ENCODE measurements around the gene TNFRSF4. TPM values are rescaled to one million over a fixed set of nuclear protein-coding genes. Genes with fewer than 3 reads are reported as not detected.

TNFRSF4 gene
- total and polyA plus RNA-seq, 9 donors: 1.5 to 3.3 (median 2.1) TPM

DNA sequence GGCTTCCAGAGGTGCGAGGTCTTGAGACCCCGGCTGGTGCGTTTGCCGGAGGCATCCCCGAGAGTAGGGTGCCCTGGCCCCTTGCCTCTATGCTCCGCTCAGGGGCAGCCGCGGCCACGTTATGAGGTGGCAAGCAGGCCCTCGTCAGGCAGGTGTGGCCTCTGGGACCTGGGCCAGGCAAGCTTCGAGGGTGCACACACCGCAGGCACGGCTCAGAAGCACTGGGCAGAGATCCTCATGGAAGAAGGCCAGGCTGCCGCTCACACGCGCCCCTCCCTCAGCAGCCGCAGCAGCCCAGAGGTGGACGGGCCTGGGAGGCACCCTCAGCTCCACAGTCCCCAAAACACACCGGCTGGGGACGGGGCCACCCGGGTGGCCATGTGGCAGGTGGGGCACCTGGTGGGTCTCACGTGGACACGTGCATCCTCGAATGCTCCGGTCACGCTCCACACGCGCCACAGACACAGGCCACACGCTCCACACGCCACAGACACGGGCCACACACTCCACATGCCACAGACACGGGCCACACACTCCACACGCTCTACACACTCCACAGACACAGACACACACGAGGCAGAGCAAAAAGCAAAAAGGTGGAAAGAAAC, 11.4 kb upstream of the TNFRSF4 start:
- H3K4me3 ChIP-seq (ENCODE audit: low read length): no peak overlapping the region
- no peaks in the 10 kb centered on the region for H3K9me3 ChIP-seq (replicated peaks; ENCODE audit: control insufficient read depth, low read depth, low read length)
- H3K27me3 ChIP-seq (ENCODE audit: control insufficient read depth, insufficient read depth, low read length): no peaks in the 10 kb centered on the region
- peaks cover 73% of the 10 kb centered on the region for H3K36me3 ChIP-seq (ENCODE audit: control insufficient read depth, insufficient read depth, low read length)
- no peak for DNase-seq
- H3K4me1 ChIP-seq (ENCODE audit: control insufficient read depth, insufficient read depth, low read length): peaks cover 13% of the 10 kb centered on the region
- H3K27ac ChIP-seq (ENCODE audit: low read length): no peak overlapping the region
- whole genome bisulfite sequencing (ENCODE audit: insufficient coverage): 93% methylated on average over 26 of the region's 34 CpGs

DNA sequence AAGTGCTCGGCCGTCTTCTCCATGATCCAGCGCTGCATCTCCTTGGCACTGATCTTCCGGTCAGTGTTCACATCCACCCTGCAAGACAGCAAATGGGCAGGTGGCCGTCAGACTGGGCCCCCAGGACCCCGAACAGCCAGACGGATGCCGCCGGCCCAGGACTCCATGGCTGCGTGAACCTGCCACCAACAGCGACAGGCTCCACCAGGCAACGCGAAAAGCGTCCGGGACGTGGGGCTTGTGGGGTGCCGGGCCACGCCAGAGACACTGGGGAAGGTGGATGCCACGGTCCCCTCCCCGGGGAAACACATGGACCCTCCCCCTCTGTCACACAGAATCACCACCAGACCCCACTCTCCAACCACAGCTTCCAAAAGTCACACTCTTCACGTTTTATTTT, 9.9 kb upstream of the TNFRSF4 start:
- DNase-seq: no peak
- Histone ChIP-seq H3K9me3 (replicated peaks; ENCODE audit: control insufficient read depth, low read depth, low read length) (no peaks in the 10 kb centered on the region), H3K4me3 (ENCODE audit: low read length) (no peak overlapping the region)

DNA sequence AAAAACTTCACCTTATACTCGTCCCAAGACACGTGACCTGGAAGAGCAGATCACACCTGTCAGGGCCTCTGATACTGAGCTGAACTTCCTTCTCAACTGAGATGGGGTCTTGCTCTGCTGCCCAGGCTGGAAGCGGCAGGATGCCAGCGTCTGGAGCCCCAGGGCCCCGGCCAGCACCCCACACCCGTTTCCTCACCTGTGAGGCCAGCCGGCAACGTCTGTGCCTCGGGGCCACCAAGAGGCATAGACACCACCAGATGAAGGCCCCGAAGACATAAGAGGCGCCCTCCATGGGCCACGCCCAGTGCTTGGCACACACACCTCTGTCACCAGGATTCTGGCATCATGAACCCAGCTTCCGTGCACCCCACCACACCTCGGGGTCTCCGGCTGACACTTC, 9.4 kb upstream of the TNFRSF4 start:
- WGBS (ENCODE audit: insufficient coverage): 94% methylated on average over 12 of the region's 15 CpGs

More for the DNA sequence above, 9.9 kb upstream of the TNFRSF4 start:
- WGBS (ENCODE audit: insufficient coverage): 95% methylated on average over 21 of the region's 21 CpGs
- H3K36me3 ChIP-seq (ENCODE audit: control insufficient read depth, insufficient read depth, low read length): peaks cover 79% of the 10 kb centered on the region
- no peaks in the 10 kb centered on the region for H3K4me1 ChIP-seq (ENCODE audit: control insufficient read depth, insufficient read depth, low read length)
- H3K27me3 ChIP-seq (ENCODE audit: control insufficient read depth, insufficient read depth, low read length): no peaks in the 10 kb centered on the region
- no peak overlapping the region for H3K27ac ChIP-seq (ENCODE audit: low read length)

DNA sequence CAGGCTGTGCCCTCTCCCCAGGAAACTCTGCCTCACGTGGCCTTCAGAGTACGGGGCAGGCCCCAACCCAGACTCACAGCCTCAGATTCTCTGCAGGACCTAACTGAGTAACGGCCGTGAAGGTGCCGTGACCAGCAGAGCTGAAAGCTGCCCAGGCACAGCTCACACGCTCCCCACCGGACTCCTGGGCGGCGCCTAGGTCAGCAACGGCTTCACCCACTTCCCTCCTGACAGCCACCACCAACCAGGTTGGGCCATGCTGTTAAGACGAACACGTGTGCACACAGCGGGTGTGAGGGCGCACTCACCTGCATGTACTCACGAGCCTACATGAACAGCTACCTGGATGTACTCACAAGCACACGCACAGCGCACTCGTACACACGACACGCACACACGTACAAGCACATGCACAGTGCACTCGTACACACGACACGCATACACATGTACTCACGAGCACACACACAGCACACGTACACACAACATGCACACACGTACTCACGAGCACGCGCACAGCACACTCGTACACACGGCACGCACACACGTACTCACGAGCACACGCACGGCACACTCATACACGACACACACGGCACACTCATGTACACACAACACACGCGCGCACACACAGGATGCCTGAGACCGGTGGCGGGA, 8.7 kb upstream of the TNFRSF4 start:
- no peak for DNase-seq
- Histone ChIP-seq H3K4me1 (ENCODE audit: control insufficient read depth, insufficient read depth, low read length) (no peaks in the 10 kb centered on the region), H3K27ac (ENCODE audit: low read length) (no peak overlapping the region), H3K27me3 (ENCODE audit: control insufficient read depth, insufficient read depth, low read length) (no peaks in the 10 kb centered on the region), H3K9me3 (replicated peaks; ENCODE audit: control insufficient read depth, low read depth, low read length) (no peaks in the 10 kb centered on the region), H3K36me3 (ENCODE audit: control insufficient read depth, insufficient read depth, low read length) (peaks cover 79% of the 10 kb centered on the region), H3K4me3 (ENCODE audit: low read length) (no peak overlapping the region)
- 93% methylated on average over 41 of the region's 44 CpGs for WGBS (ENCODE audit: insufficient coverage)

More for the DNA sequence above, 9.4 kb upstream of the TNFRSF4 start:
- Histone ChIP-seq H3K9me3 (replicated peaks; ENCODE audit: control insufficient read depth, low read depth, low read length) (no peaks in the 10 kb centered on the region), H3K27me3 (ENCODE audit: control insufficient read depth, insufficient read depth, low read length) (no peaks in the 10 kb centered on the region), H3K36me3 (ENCODE audit: control insufficient read depth, insufficient read depth, low read length) (peaks cover 79% of the 10 kb centered on the region), H3K27ac (ENCODE audit: low read length) (no peak overlapping the region), H3K4me3 (ENCODE audit: low read length) (no peak overlapping the region), H3K4me1 (ENCODE audit: control insufficient read depth, insufficient read depth, low read length) (no peaks in the 10 kb centered on the region)
- DNase-seq: no peak

DNA sequence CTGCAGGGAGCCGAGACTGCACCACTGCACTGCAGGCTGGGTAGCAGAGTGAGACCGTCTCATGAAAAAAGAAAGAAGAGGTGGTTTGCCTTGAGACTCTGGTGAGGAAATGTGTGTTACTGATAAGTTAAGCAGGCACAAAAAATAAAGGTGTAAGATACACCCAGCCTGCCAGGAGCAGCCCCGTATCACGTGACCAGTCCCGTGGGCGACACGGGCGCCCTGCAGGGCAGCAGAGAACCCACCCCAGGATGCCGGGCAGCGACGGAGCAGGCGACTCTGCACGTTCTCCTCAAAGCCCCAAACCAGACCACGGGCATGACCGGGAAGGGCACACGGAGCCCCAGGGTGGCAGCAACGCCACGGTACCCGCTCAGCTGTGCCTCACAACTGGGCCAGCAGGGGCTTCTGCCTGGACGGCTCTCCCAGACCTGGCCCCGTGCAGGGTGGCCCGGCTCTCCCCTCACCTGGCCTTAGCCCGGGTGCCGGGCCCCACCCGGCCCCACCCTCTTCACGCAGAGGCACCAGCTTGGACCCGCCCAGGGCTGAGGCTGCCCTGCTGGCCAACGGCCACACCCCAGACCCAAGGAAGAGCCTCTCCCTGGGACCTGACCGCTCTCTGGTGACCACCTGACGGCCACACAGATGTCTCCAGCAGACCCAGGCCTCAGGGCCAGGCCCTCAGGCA, 8.1 kb upstream of the TNFRSF4 start:
- Histone ChIP-seq H3K36me3 (ENCODE audit: control insufficient read depth, insufficient read depth, low read length) (peaks cover 78% of the 10 kb centered on the region), H3K27me3 (ENCODE audit: control insufficient read depth, insufficient read depth, low read length) (no peaks in the 10 kb centered on the region), H3K27ac (ENCODE audit: low read length) (no peak overlapping the region), H3K4me1 (ENCODE audit: control insufficient read depth, insufficient read depth, low read length) (no peaks in the 10 kb centered on the region), H3K9me3 (replicated peaks; ENCODE audit: control insufficient read depth, low read depth, low read length) (no peaks in the 10 kb centered on the region), H3K4me3 (ENCODE audit: low read length) (no peak overlapping the region)
- no peak for DNase-seq
- WGBS (ENCODE audit: insufficient coverage): 94% methylated on average over 26 of the region's 30 CpGs

DNA sequence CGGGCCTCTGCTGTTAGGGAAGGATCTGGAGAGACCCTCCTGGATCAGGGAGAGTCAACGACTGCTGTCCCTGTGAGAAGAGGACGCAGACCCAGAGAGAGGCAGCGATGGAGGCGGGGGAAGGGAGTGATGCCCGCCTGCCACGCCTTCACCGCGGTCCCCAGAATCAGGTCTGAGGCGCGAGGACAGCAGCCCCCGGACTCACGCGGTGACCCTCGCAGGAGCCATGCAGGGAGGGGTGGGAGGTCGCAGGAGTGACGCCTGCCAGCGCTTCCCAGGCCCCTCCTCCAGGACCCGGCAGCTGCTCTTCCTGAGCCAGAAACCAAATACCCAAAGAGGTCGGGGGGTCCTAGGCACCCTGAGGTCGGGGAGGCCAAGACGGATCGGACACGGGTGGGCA, 6.2 kb upstream of the TNFRSF4 start:
- peaks cover 79% of the 10 kb centered on the region for H3K36me3 ChIP-seq (ENCODE audit: control insufficient read depth, insufficient read depth, low read length)
- 81% methylated on average over 23 of the region's 24 CpGs for WGBS (ENCODE audit: insufficient coverage)
- H3K4me1 ChIP-seq (ENCODE audit: control insufficient read depth, insufficient read depth, low read length): peaks cover 9% of the 10 kb centered on the region
- no peak overlapping the region for H3K27ac ChIP-seq (ENCODE audit: low read length)
- H3K9me3 ChIP-seq (replicated peaks; ENCODE audit: control insufficient read depth, low read depth, low read length): no peaks in the 10 kb centered on the region
- no peak overlapping the region for H3K4me3 ChIP-seq (ENCODE audit: low read length)
- DNase-seq: no peak
- H3K27me3 ChIP-seq (ENCODE audit: control insufficient read depth, insufficient read depth, low read length): no peaks in the 10 kb centered on the region

DNA sequence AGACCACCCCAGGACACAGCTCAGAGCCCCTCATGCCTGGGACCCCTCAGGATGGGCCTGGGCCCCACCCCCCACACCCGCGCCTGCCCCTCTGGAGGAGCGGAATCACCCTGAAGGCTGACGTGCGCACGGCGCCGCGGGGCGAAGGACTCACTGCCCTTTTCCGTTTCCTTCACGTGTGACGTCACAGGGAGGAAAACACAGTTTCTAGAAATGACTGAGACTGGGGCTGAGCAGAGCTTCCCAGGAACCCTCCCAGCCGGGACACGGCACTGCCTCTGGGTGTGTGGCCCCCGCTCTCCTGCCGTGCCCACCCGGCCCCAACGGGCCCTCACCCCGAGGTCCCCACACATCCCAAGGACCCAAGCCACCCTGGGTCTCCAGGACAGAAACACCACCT, 5.4 kb upstream of the TNFRSF4 start:
- no peak overlapping the region for H3K27ac ChIP-seq (ENCODE audit: low read length)
- H3K4me3 ChIP-seq (ENCODE audit: low read length): no peak overlapping the region
- H3K4me1 ChIP-seq (ENCODE audit: control insufficient read depth, insufficient read depth, low read length): peaks cover 16% of the 10 kb centered on the region
- no peaks in the 10 kb centered on the region for H3K27me3 ChIP-seq (ENCODE audit: control insufficient read depth, insufficient read depth, low read length)
- H3K9me3 ChIP-seq (replicated peaks; ENCODE audit: control insufficient read depth, low read depth, low read length): no peaks in the 10 kb centered on the region
- 93% methylated on average over 18 of the region's 20 CpGs for WGBS (ENCODE audit: insufficient coverage)
- H3K36me3 ChIP-seq (ENCODE audit: control insufficient read depth, insufficient read depth, low read length): peaks cover 76% of the 10 kb centered on the region
- no peak for DNase-seq

DNA sequence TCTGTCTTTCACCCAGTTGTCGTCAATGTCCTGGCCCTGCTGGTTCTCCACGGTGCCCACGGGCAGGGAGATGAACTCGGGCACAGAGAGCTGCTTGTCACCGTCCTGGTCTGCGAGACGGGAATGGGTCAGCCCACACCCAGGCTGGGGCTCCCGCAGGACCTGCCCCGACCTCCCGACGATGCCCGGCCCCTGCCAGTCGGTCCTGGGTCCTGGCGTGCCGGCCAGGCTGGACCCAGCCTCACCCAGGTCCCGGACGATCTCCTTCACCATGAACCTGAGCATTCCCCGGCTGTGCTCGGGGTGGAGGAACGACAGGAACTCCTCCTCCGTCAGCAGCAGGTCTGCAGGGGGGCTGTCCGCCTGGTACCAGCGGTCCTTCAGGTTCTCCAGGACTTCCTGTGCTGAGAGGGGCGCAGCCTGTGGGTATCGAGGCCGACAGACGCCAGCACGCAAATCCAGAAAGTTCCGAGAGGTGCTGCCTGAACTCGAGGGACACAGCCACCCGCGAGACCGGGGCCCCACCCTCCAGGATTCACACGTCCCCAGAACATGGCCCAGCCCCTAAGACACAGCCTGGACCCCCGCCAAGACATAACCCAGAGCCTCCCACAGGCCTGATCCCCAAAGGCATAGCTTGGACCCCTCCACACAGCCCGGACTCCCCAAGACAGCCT, 4.7 kb upstream of the TNFRSF4 start:
- no peak overlapping the region for H3K4me3 ChIP-seq (ENCODE audit: low read length)
- peaks cover 19% of the 10 kb centered on the region for H3K4me1 ChIP-seq (ENCODE audit: control insufficient read depth, insufficient read depth, low read length)
- DNase-seq: no peak
- no peaks in the 10 kb centered on the region for H3K27me3 ChIP-seq (ENCODE audit: control insufficient read depth, insufficient read depth, low read length)
- H3K27ac ChIP-seq (ENCODE audit: low read length): no peak overlapping the region
- H3K36me3 ChIP-seq (ENCODE audit: control insufficient read depth, insufficient read depth, low read length): peaks cover 76% of the 10 kb centered on the region
- WGBS (ENCODE audit: insufficient coverage): 87% methylated on average over 36 of the region's 36 CpGs
- no peaks in the 10 kb centered on the region for H3K9me3 ChIP-seq (replicated peaks; ENCODE audit: control insufficient read depth, low read depth, low read length)

DNA sequence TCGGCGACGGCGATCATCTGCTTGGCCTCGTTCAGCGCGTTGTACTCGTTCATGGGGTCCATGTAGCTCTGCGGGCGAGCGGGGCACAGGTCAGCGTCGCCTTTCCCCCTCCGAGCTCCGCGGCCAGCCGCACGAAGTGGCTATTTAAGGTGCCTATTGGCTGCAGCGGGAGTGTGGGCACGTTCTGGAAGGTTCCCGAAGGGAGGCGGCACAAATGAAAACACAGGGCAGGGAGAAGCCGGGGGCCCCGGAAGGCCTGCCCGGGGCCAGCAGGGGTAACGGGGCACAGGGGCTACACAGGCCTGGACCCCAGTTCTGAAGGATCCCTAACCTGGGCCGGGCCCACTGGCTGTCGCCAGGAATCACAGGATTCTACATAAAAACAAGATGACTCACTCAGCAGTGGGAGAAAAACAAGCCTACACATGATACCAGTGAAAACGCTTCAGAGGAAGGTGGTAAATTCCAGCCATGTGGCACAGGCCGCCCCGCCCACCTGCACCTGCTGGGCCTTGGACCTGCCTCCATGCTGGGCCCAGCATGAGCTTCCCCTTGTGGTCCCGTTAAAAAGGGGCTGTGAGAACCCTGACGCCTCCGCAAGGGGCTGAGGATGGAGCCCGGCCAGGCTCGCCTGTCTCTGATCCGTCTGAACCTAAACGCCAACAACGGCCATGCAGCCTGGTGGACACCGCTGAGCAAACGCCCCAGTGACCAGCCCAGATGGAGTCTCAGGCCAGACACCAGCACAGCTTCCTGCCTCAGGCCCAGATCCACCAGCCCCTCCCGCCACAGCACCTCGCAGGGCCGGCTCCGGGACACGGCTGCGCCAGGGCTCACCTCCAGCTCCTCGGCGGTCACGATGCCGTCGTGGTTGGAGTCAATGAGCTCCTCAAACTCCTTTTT, 3.9 kb upstream of the TNFRSF4 start:
- Histone ChIP-seq H3K27me3 (ENCODE audit: control insufficient read depth, insufficient read depth, low read length) (no peaks in the 10 kb centered on the region), H3K4me1 (ENCODE audit: control insufficient read depth, insufficient read depth, low read length) (peaks cover 26% of the 10 kb centered on the region), H3K36me3 (ENCODE audit: control insufficient read depth, insufficient read depth, low read length) (peaks cover 70% of the 10 kb centered on the region), H3K9me3 (replicated peaks; ENCODE audit: control insufficient read depth, low read depth, low read length) (no peaks in the 10 kb centered on the region), H3K4me3 (ENCODE audit: low read length) (no peak overlapping the region), H3K27ac (ENCODE audit: low read length) (no peak overlapping the region)
- WGBS (ENCODE audit: insufficient coverage): 82% methylated on average over 50 of the region's 52 CpGs
- no peak for DNase-seq
